ENCODE measurements around the gene RPL23.

RPL23 gene

GRCh38 chr17:38883592-38884526, 30.3 kb upstream of the RPL23 start:
- no peak for DNase-seq (ENCODE audit: low read depth)

- DNase-seq (ENCODE audit: low read depth), result no peak
These were observed 29.3 kb upstream of the RPL23 start for GRCh38 chr17:38882870-38883269.

GRCh38 chr17:38881600-38882191, 28.2 kb upstream of the RPL23 start:
- no peak for DNase-seq (ENCODE audit: low read depth)

GRCh38 chr17:38879878-38880665, 26.6 kb upstream of the RPL23 start:
- no peak for DNase-seq (ENCODE audit: low read depth)

GRCh38 chr17:38877130-38877851, 23.8 kb upstream of the RPL23 start:
- DNase-seq (ENCODE audit: low read depth), result no peak

- no peak for DNase-seq (ENCODE audit: low read depth)
These were observed 22.1 kb upstream of the RPL23 start for GRCh38 chr17:38875477-38876075.

- no peak for DNase-seq (ENCODE audit: low read depth)
These were observed 21.2 kb upstream of the RPL23 start for GRCh38 chr17:38874505-38875400.

GRCh38 chr17:38873640-38874380, 20.3 kb upstream of the RPL23 start:
- no peak for DNase-seq (ENCODE audit: low read depth)

- DNase-seq (ENCODE audit: low read depth), result no peak
These were observed 19.3 kb upstream of the RPL23 start for GRCh38 chr17:38872671-38873385.

GRCh38 chr17:38872027-38872511, 18.5 kb upstream of the RPL23 start:
- DNase-seq (ENCODE audit: low read depth), result no peak

GRCh38 chr17:38871247-38872015, 17.9 kb upstream of the RPL23 start:
- DNase-seq (ENCODE audit: low read depth), result peak; percentile 56

- DNase-seq (ENCODE audit: low read depth), result peak; percentile 38
These were observed 17.0 kb upstream of the RPL23 start for GRCh38 chr17:38870259-38871165.

- DNase-seq (ENCODE audit: low read depth), result peak; percentile 68
These were observed 16.2 kb upstream of the RPL23 start, which contains the start of gene LASP1 for GRCh38 chr17:38869526-38870258. TSS of gene LASP1 (plus strand) at chr17:38870058. CDS start at chr17:38870190, 132 bp downstream.

- peak; percentile 91 for DNase-seq (ENCODE audit: low read depth)
These were observed 15.4 kb upstream of the RPL23 start for GRCh38 chr17:38868817-38869525.

- DNase-seq (ENCODE audit: low read depth), result no peak
These were observed 14.7 kb upstream of the RPL23 start for GRCh38 chr17:38867968-38868816.
